ENCODE measurements around the gene C10orf90. TPM values are rescaled to one million over a fixed set of nuclear protein-coding genes. Genes with fewer than 3 reads are reported as not detected.

Gene C10orf90
- total and polyA plus RNA-seq, 2 of the 8 experiments (the other 6 are each of a cell fraction or from before 2014, with no cell fraction given), result 0.21 TPM; not detected in 1

- Histone ChIP-seq H3K79me1 (ENCODE audit: low read depth, low read length) (no peaks in the 10 kb centered on the region), H3K56ac (replicated peaks; ENCODE audit: insufficient read length, low read depth, low read length) (no peak overlapping the region), H3K23me2 (ENCODE audit: low read depth, low read length) (no peaks in the 10 kb centered on the region), H4K8ac (ENCODE audit: extremely low read depth, insufficient read depth, low read length) (no peak overlapping the region), H4K91ac (replicated peaks; ENCODE audit: insufficient read length, low read length) (no peak overlapping the region), H2BK15ac (ENCODE audit: low read length) (no peak overlapping the region), H3K4me1 (replicated peaks in 1 of 4; ENCODE audit: control insufficient read depth in 3 of 4, insufficient read depth in 4 of 4, low read length in 3 of 4) (no peaks in the 10 kb centered on the region), H2AFZ (ENCODE audit: low read length) (no peak overlapping the region), H3K27ac (ENCODE audit: low read depth, low read length) (no peak overlapping the region), H3K36me3 (ENCODE audit: control insufficient read depth in 2 of 4, insufficient read depth in 4 of 4, low read length in 3 of 4) (no peaks in the 10 kb centered on the region), H4K5ac (ENCODE audit: insufficient read length, low read depth, low read length) (no peak overlapping the region), H3K23ac (ENCODE audit: insufficient read length) (no peak overlapping the region), H3K4me3 (ENCODE audit: extremely low read depth in 1 of 4, insufficient read depth in 2 of 4, low read depth in 3 of 4, low read length in 4 of 4) (no peak overlapping the region), H4K20me1 (replicated peaks in 1 of 2; ENCODE audit: control insufficient read depth in 1 of 2, insufficient read depth in 2 of 2, low read length in 2 of 2) (no peaks in the 10 kb centered on the region), H3K4me2 (ENCODE audit: insufficient read depth in 1 of 2, low read depth in 2 of 2, low read length in 2 of 2) (no peak overlapping the region), H2AK5ac (ENCODE audit: low read depth, low read length) (no peak overlapping the region), H2BK5ac (ENCODE audit: low read depth, low read length) (no peak overlapping the region), H2BK20ac (ENCODE audit: low read length) (no peak overlapping the region), H3K18ac (ENCODE audit: extremely low read depth, low read length) (no peak overlapping the region), H3K79me2 (ENCODE audit: control insufficient read depth in 1 of 2, insufficient read depth in 2 of 2, low read length in 2 of 2) (no peaks in the 10 kb centered on the region), H3K14ac (ENCODE audit: insufficient read length) (no peak overlapping the region), H3K27me3 (replicated peaks in 1 of 4; ENCODE audit: control insufficient read depth in 3 of 4, extremely low read depth in 1 of 4, insufficient read depth in 3 of 4, low read length in 3 of 4) (no peaks in the 10 kb centered on the region), H3K9ac (replicated peaks in 1 of 4; ENCODE audit: extremely low read depth in 1 of 4, low read depth in 3 of 4, low read length in 3 of 4) (no peak overlapping the region), H2BK12ac (ENCODE audit: low read depth, low read length) (no peak overlapping the region), H2BK120ac (replicated peaks; ENCODE audit: low read depth, low read length) (no peak overlapping the region), H3K9me3 (ENCODE audit: insufficient read depth in 2 of 2, low read depth in 1 of 2, low read length in 1 of 2) (no peaks in the 10 kb centered on the region), H3K4ac (replicated peaks; ENCODE audit: insufficient read length, low read depth, low read length) (no peak overlapping the region)
- no peak for DNase-seq (ENCODE audit: low read depth in 1 of 2, low spot score in 2 of 2)
- WGBS, 2 experiments (ENCODE audit: extremely low coverage in 1 of 2, insufficient coverage in 1 of 2, insufficient read length in 1 of 2, insufficient replicate concordance in 2 of 2, low coverage in 1 of 2, low lambda C conversion rate in 2 of 2, missing lambda C conversion rate in 1 of 2), result 90% methylated on average over 2 of the region's 2 CpGs; no CpG with 5 or more reads in 1 of the 2 experiments
- TF ChIP-seq TAF1 (IDR thresholded peaks at IDR 0.05; ENCODE audit: low read depth, low read length), result no peak
- POLR2A ChIA-PET (ENCODE audit: partially characterized antibody), result no interaction called here
- FAIRE-seq, result no peak
- CTCF ChIA-PET (ENCODE audit: partially characterized antibody), result no interaction called here
Measured at GRCh38 chr10:126611303-126611702, 59.2 kb downstream of the C10orf90 start.

All from H1 (cell line).